ENCODE results near the gene ABCA12.

ABCA12 gene

DNA sequence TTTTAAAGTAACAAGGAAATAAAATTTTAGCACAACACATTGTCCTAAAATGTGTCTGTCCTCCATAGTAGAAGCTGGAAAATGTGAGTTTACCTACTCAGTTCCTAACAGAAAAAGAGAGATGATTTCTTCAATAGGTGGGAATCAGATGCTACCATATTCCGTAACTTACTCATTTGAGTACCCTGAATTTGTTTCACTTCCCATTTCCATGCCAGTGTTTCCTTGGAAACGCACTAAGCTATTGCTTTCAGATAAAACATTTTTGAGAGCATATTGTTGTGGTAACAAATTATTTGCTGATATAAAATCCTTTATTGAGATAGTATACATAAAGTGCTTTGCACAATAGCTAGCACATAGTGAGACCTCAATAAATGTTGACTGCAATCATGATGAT, 191.5 kb downstream of the ABCA12 start:
- DNase-seq, result no peak

DNA sequence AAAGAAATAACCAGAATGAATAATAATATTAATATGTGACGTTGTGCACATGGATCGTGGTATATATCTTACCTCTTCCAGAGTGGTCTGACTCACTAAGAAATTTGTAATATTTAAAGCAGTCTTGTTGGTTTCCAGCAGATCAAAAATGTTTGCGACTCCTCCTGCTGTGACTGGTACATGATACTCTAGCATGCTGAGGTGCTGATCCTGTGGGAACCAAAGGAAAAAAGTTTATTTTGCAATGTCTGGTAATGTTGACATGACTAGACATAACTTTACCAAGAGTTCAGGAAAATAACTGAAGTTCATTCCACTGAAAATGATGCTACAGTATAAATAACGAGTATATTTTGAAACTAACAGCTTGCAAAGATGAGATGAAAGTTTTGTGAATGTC, 204.4 kb downstream of the ABCA12 start:
- DNase-seq, result no peak

- no peak for DNase-seq
Measured at GRCh38 chr2:214904634-214905033, 233.8 kb downstream of the ABCA12 start.

DNA sequence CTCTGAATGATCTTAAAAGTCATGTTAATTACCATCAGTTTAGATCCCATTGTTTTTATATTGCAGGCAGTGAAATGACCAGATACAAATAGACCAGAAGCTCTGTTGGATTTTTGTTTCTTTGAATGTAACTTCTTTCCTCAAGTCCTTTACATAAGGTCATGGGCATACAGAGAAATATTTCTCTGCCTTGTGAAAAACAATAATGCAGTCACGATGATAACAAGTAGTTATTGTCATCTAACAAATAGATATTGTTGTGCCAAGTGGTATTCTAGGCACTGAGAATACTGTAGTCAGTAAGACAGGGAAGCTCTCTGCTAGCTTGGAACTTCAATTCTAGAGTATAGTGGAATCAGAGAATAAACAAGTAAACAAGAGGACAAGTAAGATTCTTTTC, 234.2 kb downstream of the ABCA12 start:
- DNase-seq, result no peak

DNA sequence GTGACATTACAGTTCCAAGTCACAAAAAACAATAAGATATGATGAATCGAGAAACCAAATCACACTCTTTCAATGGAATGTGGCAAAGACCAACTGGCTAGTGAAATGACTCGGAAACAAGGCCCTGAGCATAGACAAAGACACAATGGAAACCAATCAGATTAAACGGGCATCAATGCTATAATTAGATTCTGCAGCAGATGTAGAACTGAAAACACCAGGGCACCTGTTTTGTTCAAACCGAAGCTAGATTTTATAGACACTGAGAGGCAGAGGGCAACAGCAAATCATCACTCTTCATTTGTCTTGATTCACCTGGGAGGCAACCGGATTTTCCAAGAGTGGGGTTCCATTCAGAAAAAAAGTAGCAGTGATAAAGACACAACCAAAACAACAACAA, 236.1 kb downstream of the ABCA12 start:
- no peak for DNase-seq

DNA sequence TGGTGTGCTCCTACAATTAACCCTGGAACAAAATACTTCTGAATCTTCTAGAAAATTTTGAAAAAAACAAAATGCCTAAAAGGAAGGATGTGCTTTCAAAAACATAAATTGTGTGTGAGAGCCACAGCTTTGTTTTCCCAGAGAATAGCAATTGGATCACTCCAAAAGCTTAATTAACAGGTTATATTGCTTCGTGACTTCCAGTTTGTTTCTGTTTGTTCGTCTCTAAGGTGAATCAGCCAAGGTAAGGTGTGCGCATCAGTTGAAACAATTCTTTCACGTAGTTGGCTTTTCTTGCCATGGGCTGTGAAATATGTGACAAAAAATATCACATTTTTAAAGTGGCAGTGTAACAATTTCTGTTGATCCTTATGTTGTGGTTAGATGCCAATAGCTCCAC, 238.7 kb downstream of the ABCA12 start:
- no peak for DNase-seq

GRCh38 chr2:214896274-214896673, 242.2 kb downstream of the ABCA12 start:
- no peak for DNase-seq

- no peak for DNase-seq
Measured at GRCh38 chr2:214895469-214895868, 243.0 kb downstream of the ABCA12 start.

DNA sequence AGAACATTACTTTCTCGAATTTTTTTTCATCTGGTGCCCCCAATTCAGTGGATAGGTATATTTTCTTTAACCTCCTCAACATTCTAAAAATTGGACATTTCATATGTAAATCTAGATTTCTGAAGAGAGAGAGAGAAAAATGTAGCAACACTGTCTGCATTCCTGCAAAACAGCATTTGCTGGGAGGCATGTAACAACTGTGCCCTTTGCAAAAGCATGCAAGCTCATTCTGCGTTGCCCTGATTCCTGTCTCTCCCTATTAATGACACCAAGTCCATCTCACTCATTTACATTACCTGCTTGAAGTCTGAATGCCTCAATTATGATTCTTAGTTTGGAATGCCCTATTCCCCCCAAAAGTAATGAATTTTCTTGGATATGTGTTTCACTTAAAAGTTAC, 249.1 kb downstream of the ABCA12 start:
- no peak for DNase-seq

DNA sequence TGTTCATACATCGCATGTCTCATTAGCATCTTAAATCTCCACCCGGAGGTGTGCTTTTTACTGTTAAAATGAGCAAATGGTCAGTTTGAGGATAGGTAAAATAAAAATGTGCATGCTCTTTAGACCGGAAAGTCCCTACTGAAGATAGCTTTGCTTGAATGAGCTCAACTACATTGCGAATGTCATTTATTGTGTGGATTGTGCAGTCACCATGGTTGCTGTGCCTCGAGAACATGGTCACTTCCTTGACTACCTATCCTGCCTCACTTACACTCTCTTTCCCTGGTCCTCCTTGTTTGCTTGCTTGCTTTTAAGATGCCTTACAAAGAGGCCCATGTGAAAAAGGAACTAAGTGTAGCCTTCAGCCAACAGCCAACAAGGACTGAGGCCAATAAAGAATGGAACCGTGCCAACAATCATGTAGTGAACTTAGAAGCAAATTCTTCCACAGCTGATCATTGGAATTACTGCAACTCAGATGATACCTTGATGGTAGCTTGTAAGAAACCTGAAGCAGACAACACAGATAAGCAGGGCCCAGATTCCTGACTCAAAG, 256.7 kb downstream of the ABCA12 start:
- no peak for DNase-seq

Data from amniotic stem cell (primary cell).